GM12878 (cell line): ENCODE measurements around the gene TNK1.

ENCODE experiments used
- HDAC6 ChIP-seq: fragments of 200-600 bp; sonication (generic); IDR thresholded peaks from one replicate; pipeline ENCODE4 v1.8.0; 2017; ENCODE audit warnings: antibody characterized with exemption; ENCODE audit not compliant: unreplicated experiment
- KDM1A ChIP-seq: fragments of 200-600 bp; sonication (generic); IDR thresholded peaks from 2 replicates; pipeline ENCODE4 v1.6.1; 2016; ENCODE audit warnings: borderline replicate concordance
- MAX ChIP-seq: IDR thresholded peaks from 2 replicates; pipeline ENCODE4 v1.6.1; 2012; ENCODE audit warnings: low read depth, low read length, improper control_type of control experiment
- MEF2A ChIP-seq: IDR thresholded peaks from 2 replicates; pipeline ENCODE4 v1.6.1; 2011; ENCODE audit warnings: low read depth, mild to moderate bottlenecking, low read length, moderate library complexity; ENCODE audit not compliant: insufficient read depth
- POLR2A ChIP-seq: IDR thresholded peaks from 2 replicates; pipeline ENCODE4 v1.6.1; 2011; ENCODE audit warnings: low read depth, mild to moderate bottlenecking, low read length
- RAD21 ChIP-seq: IDR thresholded peaks from 2 replicates; pipeline ENCODE4 v1.6.1; 2011; ENCODE audit warnings: mild to moderate bottlenecking, low read depth, low read length, moderate library complexity; ENCODE audit not compliant: insufficient read depth
- RB1 ChIP-seq: fragments of 450-650 bp; formaldehyde crosslinking; IDR thresholded peaks from 2 replicates; pipeline ENCODE4 v1.6.1; 2017; ENCODE audit warnings: mild to moderate bottlenecking, borderline replicate concordance
- RUNX3 ChIP-seq: IDR thresholded peaks from 2 replicates; pipeline ENCODE4 v1.6.1; 2012; ENCODE audit warnings: low read length, inconsistent platforms
- ZNF274 ChIP-seq: IDR thresholded peaks from one replicate; pipeline ENCODE4 v1.8.0; 2011; ENCODE audit not compliant: insufficient read length, insufficient read depth

- TF ChIP-seq MAX: no peak
- no peak for TF ChIP-seq MEF2A
- no peak for TF ChIP-seq RUNX3
- no peak for TF ChIP-seq ZNF274
- no peak for TF ChIP-seq RB1
- no peak for TF ChIP-seq KDM1A
- no peak for TF ChIP-seq HDAC6
- no peak for TF ChIP-seq RAD21
- TF ChIP-seq POLR2A: no peak
Observed at GRCh38 chr17:7361906-7362305, 19.0 kb upstream of the TNK1 start.
